KMS-11 (cell line): ENCODE measurements around the gene ANKRA2.

Source experiments
- H2AFZ ChIP-seq: fragments of 200-600 bp; sonication (generic); 2 replicates; pipeline ENCODE4 v1.6.1; 2016; ENCODE audit warnings: antibody characterized with exemption, mixed run types, low read depth
- H3K27ac ChIP-seq: fragments of 200-600 bp; sonication (generic); 2 replicates; pipeline ENCODE4 v1.6.1; 2016; ENCODE audit warnings: mild to moderate bottlenecking, mixed run types
- H3K27me3 ChIP-seq: fragments of 200-600 bp; sonication (generic); 2 replicates; pipeline ENCODE4 v1.6.1; 2017; ENCODE audit warnings: mild to moderate bottlenecking, low read depth, mixed run types, moderate library complexity; ENCODE audit not compliant: insufficient read depth
- H3K36me3 ChIP-seq: fragments of 200-600 bp; sonication (generic); 2 replicates; pipeline ENCODE4 v1.6.1; 2017; ENCODE audit warnings: mild to moderate bottlenecking, mixed run types; ENCODE audit not compliant: insufficient read depth
- H3K4me1 ChIP-seq: fragments of 200-600 bp; sonication (generic); 2 replicates; pipeline ENCODE4 v1.6.1; 2016; ENCODE audit warnings: mild to moderate bottlenecking, low read depth, mixed run types; ENCODE audit not compliant: poor library complexity, severe bottlenecking
- H3K4me2 ChIP-seq: fragments of 200-600 bp; sonication (generic); 2 replicates; pipeline ENCODE4 v1.7.0; 2016; ENCODE audit warnings: mild to moderate bottlenecking, mixed run types
- H3K4me3 ChIP-seq: fragments of 200-600 bp; sonication (generic); IDR thresholded peaks from 2 replicates; pipeline ENCODE4 v1.6.1; 2017; ENCODE audit warnings: low read depth, low read length, mixed read lengths; ENCODE audit not compliant: insufficient read depth
- H3K79me2 ChIP-seq: fragments of 200-600 bp; sonication (generic); 2 replicates; pipeline ENCODE4 v1.6.1; 2016; ENCODE audit warnings: low read depth, mixed run types; ENCODE audit not compliant: insufficient read depth
- H3K9ac ChIP-seq: fragments of 200-600 bp; sonication (generic); 2 replicates; pipeline ENCODE4 v1.6.1; 2016; ENCODE audit warnings: mild to moderate bottlenecking, mixed run types
- H4K20me1 ChIP-seq: fragments of 200-600 bp; sonication (generic); 2 replicates; pipeline ENCODE4 v1.6.1; 2016; ENCODE audit warnings: mild to moderate bottlenecking, mixed run types; ENCODE audit not compliant: insufficient read depth
- TF ChIP-seq, protein P1 (sequence below): fragments of 200-600 bp; sonication (generic); conservative IDR thresholded peaks from 2 replicates; pipeline ENCODE4 v1.6.1; 2017; ENCODE audit warnings: low read depth, mild to moderate bottlenecking, antibody characterized with exemption, low read length, moderate library complexity, mixed read lengths

Gene ANKRA2

DNA sequence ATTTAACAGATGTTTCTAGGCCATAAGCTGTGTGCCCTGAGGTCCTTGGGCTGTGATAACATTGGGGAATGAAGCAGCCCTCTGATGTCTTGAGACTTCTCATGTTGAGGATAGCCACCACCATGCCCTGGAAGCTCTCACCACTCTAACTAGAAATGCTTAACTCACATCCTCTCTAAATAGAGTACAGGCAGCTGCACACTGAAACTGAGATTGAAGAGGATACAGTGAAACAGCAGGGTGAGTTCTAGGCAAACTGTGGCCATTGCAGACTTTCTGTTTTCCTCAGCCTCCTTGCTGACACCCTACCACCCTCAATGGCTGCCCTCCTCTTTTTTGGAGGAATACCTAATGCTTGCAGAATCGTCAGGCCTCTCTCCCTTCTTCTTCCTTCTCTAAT, 22.5 kb upstream of the ANKRA2 start:
- TF ChIP-seq, protein P1, sequence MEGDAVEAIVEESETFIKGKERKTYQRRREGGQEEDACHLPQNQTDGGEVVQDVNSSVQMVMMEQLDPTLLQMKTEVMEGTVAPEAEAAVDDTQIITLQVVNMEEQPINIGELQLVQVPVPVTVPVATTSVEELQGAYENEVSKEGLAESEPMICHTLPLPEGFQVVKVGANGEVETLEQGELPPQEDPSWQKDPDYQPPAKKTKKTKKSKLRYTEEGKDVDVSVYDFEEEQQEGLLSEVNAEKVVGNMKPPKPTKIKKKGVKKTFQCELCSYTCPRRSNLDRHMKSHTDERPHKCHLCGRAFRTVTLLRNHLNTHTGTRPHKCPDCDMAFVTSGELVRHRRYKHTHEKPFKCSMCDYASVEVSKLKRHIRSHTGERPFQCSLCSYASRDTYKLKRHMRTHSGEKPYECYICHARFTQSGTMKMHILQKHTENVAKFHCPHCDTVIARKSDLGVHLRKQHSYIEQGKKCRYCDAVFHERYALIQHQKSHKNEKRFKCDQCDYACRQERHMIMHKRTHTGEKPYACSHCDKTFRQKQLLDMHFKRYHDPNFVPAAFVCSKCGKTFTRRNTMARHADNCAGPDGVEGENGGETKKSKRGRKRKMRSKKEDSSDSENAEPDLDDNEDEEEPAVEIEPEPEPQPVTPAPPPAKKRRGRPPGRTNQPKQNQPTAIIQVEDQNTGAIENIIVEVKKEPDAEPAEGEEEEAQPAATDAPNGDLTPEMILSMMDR = no peak
- H3K4me2 ChIP-seq = no peak overlapping the region; the same call in 1 of the 2 replicates

DNA sequence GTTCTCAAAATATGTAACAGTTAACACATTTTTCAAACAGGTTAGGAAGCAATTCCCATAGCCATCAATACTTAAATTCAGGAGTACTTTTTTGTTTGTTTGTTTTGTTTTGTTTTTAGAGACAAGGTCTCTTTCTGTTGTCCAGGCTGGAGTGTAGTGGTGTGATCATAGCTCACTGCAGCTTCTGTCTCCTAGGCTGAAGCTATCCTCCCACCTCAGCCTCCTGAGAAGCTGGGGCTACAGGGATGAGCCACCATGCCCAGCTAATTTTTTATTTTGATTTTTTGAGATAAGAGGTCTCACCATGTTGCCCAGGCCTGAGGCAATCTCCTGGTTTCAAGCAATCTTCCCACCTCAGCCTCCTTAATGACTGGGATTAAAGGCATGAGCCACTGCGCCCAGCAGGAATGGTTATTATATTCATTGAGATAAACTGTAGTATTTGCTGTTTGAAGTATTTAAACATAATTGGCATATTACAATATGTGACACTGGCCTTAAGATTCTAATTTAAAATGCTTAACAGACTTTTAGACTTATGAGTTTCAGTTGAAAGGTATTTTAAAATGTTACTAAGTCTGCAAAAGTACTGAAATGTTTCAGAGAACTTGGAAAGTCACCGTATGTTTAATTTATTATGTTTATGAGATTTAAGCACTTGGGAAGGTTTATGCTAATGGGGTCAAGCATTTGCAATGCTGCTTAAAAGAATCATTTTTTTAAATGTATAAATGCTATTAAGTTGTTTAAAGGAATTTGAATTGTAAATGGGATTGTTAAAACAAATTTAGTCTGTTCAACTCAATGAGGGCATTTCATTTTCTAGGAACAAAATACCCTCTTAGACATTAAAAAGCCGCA, 17.1 kb upstream of the ANKRA2 start:
- Histone ChIP-seq H3K4me1 (peaks cover 9% of the 10 kb centered on the region), H4K20me1 (no peaks in the 10 kb centered on the region; the same call in 1 of the 2 replicates), H3K9ac (no peak overlapping the region), H3K4me3 (no peak overlapping the region), H3K79me2 (no peaks in the 10 kb centered on the region), H3K4me2 (no peak overlapping the region), H3K27ac (no peak overlapping the region), H2AFZ (no peak overlapping the region), H3K27me3 (no peaks in the 10 kb centered on the region), H3K36me3 (peaks cover 8% of the 10 kb centered on the region; the same call in 1 of the 2 replicates)
- TF ChIP-seq, protein P1 = no peak

More for the DNA sequence above, 22.5 kb upstream of the ANKRA2 start:
- Histone ChIP-seq H4K20me1 (no peaks in the 10 kb centered on the region; the same call in 1 of the 2 replicates), H3K4me3 (no peak overlapping the region), H3K79me2 (no peaks in the 10 kb centered on the region), H2AFZ (no peak overlapping the region), H3K36me3 (no peaks in the 10 kb centered on the region), H3K27me3 (no peaks in the 10 kb centered on the region), H3K4me1 (peaks cover 18% of the 10 kb centered on the region), H3K9ac (no peak overlapping the region), H3K27ac (peak overlapping the region; percentile 6; the same call in 1 of the 2 replicates)

DNA sequence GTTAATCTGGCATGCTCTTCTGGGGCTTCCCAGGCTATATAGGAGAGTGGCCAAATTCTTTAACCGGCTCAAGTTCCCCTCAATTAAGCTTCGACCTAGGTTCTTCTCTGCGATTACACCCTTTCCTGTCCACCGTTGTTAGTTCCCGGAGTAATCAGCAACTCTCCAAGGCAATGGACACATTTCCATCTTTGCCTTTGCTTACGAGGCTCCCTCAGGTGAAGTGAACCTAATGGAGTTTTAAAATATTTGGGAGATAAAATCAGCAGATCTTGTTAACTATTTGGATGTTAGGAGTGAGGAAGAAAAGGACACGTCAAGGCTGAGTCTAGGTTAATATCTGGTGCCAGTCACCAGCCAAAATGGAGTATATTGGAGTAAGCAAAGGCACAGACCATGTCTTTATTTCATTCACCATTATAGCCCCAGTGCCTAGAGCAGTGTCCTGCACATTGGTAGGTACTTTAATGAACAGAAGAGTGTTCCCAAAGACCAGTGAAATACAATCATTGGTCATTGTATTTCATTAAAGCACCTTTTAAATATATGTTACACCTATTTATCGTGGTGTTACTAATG, 619 bp upstream of the ANKRA2 start:
- peak overlapping the region; percentile 86 for H3K9ac ChIP-seq
- peak overlapping the region; percentile 65 for H3K27ac ChIP-seq
- H2AFZ ChIP-seq = peak overlapping the region; percentile 62
- H3K4me3 ChIP-seq = peak overlapping the region; percentile 40
- no peaks in the 10 kb centered on the region; the same call in 1 of the 2 replicates for H3K36me3 ChIP-seq
- TF ChIP-seq, protein P1 = no peak
- no peaks in the 10 kb centered on the region for H4K20me1 ChIP-seq
- H3K4me1 ChIP-seq = peaks cover 34% of the 10 kb centered on the region
- no peaks in the 10 kb centered on the region for H3K27me3 ChIP-seq
- peak overlapping the region; percentile 97 for H3K4me2 ChIP-seq
- peaks cover 50% of the 10 kb centered on the region for H3K79me2 ChIP-seq

DNA sequence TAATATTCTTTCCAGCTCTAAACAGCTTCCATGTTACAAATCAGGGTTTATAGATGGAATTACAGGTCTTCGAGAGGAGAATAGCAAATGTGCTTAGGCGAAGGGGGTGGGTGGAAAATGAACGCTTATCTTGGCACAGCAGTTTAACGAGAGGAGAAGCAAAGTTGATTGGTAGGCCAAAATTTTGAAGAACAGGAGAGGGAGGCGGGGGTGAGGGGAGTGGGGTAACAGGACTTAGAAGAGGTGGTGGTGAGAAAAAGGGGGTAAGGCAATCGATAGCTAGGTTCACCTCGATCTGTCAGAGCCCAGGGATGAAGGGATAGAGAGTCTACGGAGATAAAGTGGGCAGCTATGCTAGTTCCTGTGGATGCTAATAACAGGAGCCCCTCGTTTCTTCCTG, 764 bp downstream of the ANKRA2 start:
- no peaks in the 10 kb centered on the region for H4K20me1 ChIP-seq
- H3K79me2 ChIP-seq = peaks cover 50% of the 10 kb centered on the region
- peak overlapping the region; percentile 62 for H2AFZ ChIP-seq
- peak overlapping the region; percentile 97 for H3K4me2 ChIP-seq
- TF ChIP-seq, protein P1 = no peak
- no peaks in the 10 kb centered on the region for H3K36me3 ChIP-seq
- peak overlapping the region; percentile 86 for H3K9ac ChIP-seq
- H3K27ac ChIP-seq = peak overlapping the region; percentile 65
- H3K4me1 ChIP-seq = peaks cover 34% of the 10 kb centered on the region
- no peaks in the 10 kb centered on the region for H3K27me3 ChIP-seq
- no peak overlapping the region for H3K4me3 ChIP-seq
